ENCODE measurements around the gene PRR13. TPM values are rescaled to one million over a fixed set of nuclear protein-coding genes. Genes with fewer than 3 reads are reported as not detected.
A peak's percentile ranks its signal among the peaks of the same experiment; 100 is the strongest.

Gene PRR13
- total and polyA plus RNA-seq, 9 of the 15 experiments (the other 6 are each of a cell fraction or from before 2014, with no cell fraction given), result 117 to 835 (median 285) TPM

DNA sequence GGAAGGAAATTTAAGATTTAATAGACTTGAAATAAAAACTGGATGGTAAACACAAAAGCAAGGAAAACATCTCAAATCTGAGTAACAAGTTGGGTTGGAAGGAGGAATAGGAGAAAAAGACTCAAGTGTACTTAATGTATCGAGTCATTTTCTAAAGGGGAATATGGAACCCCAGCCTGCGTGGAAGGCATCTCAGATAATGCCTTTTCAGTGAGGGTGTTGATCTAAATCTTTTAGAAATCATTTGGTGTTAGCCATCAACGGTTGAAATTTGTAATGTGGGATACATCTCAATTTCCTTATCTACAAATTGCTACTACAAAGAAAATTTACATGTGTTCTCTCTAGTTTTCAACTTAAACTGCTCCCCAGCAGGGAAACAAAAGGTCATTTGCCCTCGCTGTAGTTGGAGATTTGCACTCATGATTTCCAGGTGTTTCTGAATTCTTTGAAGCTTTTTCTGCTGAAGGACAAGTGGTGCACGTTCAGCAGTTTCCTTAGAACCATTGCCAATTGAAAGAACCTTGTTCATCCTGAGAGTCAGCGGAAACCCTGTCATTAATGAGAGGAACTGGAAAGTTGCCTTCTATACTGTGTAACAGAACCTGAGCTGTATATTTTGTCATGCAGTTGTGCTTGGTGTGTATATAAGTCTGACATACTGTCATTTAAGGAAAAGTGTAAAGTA, 12.6 kb downstream of the PRR13 start:
- Histone ChIP-seq H3K79me2 (ENCODE audit: control insufficient read depth, insufficient read depth, low read length) (peaks cover 70% of the 10 kb centered on the region), H2AFZ (ENCODE audit: low read depth, low read length) (no peak overlapping the region), H3K9ac (ENCODE audit: insufficient read depth in 1 of 2, low read depth in 2 of 2, low read length in 2 of 2) (peak overlapping the region in 1 of 2 experiments; percentile 91; a peak in 2 of 4 replicates), H3K9me3 (replicated peaks; ENCODE audit: control insufficient read depth, insufficient read depth, low read depth, low read length) (no peaks in the 10 kb centered on the region), H3K36me3 (ENCODE audit: control insufficient read depth, insufficient read depth, low read length) (peaks cover 64% of the 10 kb centered on the region), H3K9me1 (ENCODE audit: control insufficient read depth, insufficient read depth, low read length) (peaks cover 4% of the 10 kb centered on the region), H3K4me3 (peak overlapping the region; percentile 98; the same call in 1 of the 2 replicates), H3K4me1 (replicated peaks in 1 of 2; ENCODE audit: control insufficient read depth in 2 of 2, insufficient read depth in 2 of 2, low read length in 2 of 2) (peaks cover 0 to 17% of the 10 kb centered on the region in 2 experiments; a peak in 3 of 5 replicates), H3K27ac (ENCODE audit: extremely low read depth, low read depth, low read length) (peak overlapping the region; percentile 98; the same call in 1 of the 3 replicates), H3K4me2 (ENCODE audit: insufficient read depth, low read length) (peak overlapping the region; percentile 54), H4K20me1 (replicated peaks; ENCODE audit: control insufficient read depth, insufficient read depth, low read length) (peaks cover 34% of the 10 kb centered on the region), H3K27me3 (ENCODE audit: control insufficient read depth in 2 of 2, insufficient read depth in 2 of 2, low read length in 2 of 2) (no peaks in the 10 kb centered on the region)
- no TSS peak for BruUV-seq (replicated peaks)
- no peak for TF ChIP-seq ZNF384 (IDR thresholded peaks at IDR 0.05; ENCODE audit: low read depth, low read length)
- 0 out of 2 replicates have a peak, but pooled peaks have one; percentile 19 for TF ChIP-seq HNRNPL (IDR thresholded peaks at IDR 0.05; ENCODE audit: low read depth, low read length)
- TF ChIP-seq GATAD2A (IDR thresholded peaks at IDR 0.05), result no peak
- TF ChIP-seq SP1 (CRISPR knock-in tag; IDR thresholded peaks at IDR 0.05), result 0 out of 2 replicates have a peak, but pooled peaks have one; percentile 25
- TF ChIP-seq, protein P1, sequence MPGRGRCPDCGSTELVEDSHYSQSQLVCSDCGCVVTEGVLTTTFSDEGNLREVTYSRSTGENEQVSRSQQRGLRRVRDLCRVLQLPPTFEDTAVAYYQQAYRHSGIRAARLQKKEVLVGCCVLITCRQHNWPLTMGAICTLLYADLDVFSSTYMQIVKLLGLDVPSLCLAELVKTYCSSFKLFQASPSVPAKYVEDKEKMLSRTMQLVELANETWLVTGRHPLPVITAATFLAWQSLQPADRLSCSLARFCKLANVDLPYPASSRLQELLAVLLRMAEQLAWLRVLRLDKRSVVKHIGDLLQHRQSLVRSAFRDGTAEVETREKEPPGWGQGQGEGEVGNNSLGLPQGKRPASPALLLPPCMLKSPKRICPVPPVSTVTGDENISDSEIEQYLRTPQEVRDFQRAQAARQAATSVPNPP (IDR thresholded peaks at IDR 0.05; ENCODE audit: borderline replicate concordance, insufficient read depth, insufficient read length), result no peak
- TF ChIP-seq, protein P2, sequence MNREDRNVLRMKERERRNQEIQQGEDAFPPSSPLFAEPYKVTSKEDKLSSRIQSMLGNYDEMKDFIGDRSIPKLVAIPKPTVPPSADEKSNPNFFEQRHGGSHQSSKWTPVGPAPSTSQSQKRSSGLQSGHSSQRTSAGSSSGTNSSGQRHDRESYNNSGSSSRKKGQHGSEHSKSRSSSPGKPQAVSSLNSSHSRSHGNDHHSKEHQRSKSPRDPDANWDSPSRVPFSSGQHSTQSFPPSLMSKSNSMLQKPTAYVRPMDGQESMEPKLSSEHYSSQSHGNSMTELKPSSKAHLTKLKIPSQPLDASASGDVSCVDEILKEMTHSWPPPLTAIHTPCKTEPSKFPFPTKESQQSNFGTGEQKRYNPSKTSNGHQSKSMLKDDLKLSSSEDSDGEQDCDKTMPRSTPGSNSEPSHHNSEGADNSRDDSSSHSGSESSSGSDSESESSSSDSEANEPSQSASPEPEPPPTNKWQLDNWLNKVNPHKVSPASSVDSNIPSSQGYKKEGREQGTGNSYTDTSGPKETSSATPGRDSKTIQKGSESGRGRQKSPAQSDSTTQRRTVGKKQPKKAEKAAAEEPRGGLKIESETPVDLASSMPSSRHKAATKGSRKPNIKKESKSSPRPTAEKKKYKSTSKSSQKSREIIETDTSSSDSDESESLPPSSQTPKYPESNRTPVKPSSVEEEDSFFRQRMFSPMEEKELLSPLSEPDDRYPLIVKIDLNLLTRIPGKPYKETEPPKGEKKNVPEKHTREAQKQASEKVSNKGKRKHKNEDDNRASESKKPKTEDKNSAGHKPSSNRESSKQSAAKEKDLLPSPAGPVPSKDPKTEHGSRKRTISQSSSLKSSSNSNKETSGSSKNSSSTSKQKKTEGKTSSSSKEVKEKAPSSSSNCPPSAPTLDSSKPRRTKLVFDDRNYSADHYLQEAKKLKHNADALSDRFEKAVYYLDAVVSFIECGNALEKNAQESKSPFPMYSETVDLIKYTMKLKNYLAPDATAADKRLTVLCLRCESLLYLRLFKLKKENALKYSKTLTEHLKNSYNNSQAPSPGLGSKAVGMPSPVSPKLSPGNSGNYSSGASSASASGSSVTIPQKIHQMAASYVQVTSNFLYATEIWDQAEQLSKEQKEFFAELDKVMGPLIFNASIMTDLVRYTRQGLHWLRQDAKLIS (CRISPR knock-in tag; IDR thresholded peaks at IDR 0.05), result peak; percentile 43; the same call in 1 of the 2 replicates
- TF ChIP-seq ZNF282 (CRISPR knock-in tag; IDR thresholded peaks at IDR 0.05), result 0 out of 2 replicates have a peak, but pooled peaks have one; percentile 30
- peak; percentile 50 for TF ChIP-seq RBFOX2 (IDR thresholded peaks at IDR 0.05; ENCODE audit: low read depth, low read length)
- peak; percentile 59 for TF ChIP-seq RBM22 (IDR thresholded peaks at IDR 0.05; ENCODE audit: low read depth, low read length, poor library complexity, severe bottlenecking)
- peak; percentile 51 for TF ChIP-seq POLR2G (IDR thresholded peaks at IDR 0.05; ENCODE audit: low read depth, low read length)
- no peak for TF ChIP-seq E2F3 (CRISPR knock-in tag; IDR thresholded peaks at IDR 0.05)
- WGBS (ENCODE audit: insufficient coverage, low coverage, missing lambda C conversion rate), result 29% methylated on average over 6 of the region's 6 CpGs
- intact Hi-C loops (cut with micrococcal nuclease) (no loop called here), in situ Hi-C loops (cut with MboI) (no loop called here)
- DNase-seq (ENCODE audit: extremely low read depth in 1 of 4, low spot score in 3 of 4) (no peak), ATAC-seq (no peak), FAIRE-seq (no peak)
- CTCF ChIA-PET (ENCODE audit: low intra/inter-chr PET ratio), result interaction anchor here (0.9 to 1.9 kb wide), 2 partner anchors 127 to 130 kb away, joined by 3 to 6 read pairs; no protein-coding TSS in a partner anchor
- POLR2A ChIA-PET, result interaction anchor here (0.5 to 3.9 kb wide), 19 partner anchors 11 to 573 kb away, joined by 3 to 39 read pairs (median 5); partner anchors contain the start of genes AAAS, SP1 and TARBP2

Data from K562 (cell line).